AG04450 (cell line): ENCODE results near the gene ATP2B2. TPM values are rescaled to one million over a fixed set of nuclear protein-coding genes. Genes with fewer than 3 reads are reported as not detected.

Experiments
- CTCF ChIA-PET: fragments of 300-600, 350-600 bp; formaldehyde crosslinking; extraction: SDS; loops from one replicate; lab custom pipeline; 2022; ENCODE audit warnings: antibody characterized with exemption, inconsistent platforms; lab: Charles Lee
- POLR2A ChIA-PET: fragments of 350-600 bp; formaldehyde crosslinking; extraction: SDS; loops from one replicate; lab custom pipeline; 2021; ENCODE audit warnings: antibody characterized with exemption, inconsistent platforms; lab: Yijun Ruan, JAX
- DNase-seq: peaks from one replicate; pipeline ENCODE4 v3.0.0-alpha.2; 2011; ENCODE audit warnings: low read depth, low spot score
- H3K27ac ChIP-seq: one replicate; pipeline ENCODE4 v1.5.1; 2012; ENCODE audit warnings: low read depth, low read length, control low read depth
- H3K27me3 ChIP-seq: one replicate; pipeline ENCODE4 v1.6.0; 2012; ENCODE audit warnings: low read length; ENCODE audit not compliant: control insufficient read depth, insufficient read depth
- H3K4me3 ChIP-seq: 2 replicates; pipeline ENCODE4 v1.5.1; 2011; ENCODE audit warnings: mild to moderate bottlenecking, low read depth, low read length, control low read depth
- H3K9me3 ChIP-seq: 2 replicates; pipeline ENCODE4 v1.5.1; 2012; ENCODE audit warnings: low read length; ENCODE audit not compliant: control insufficient read depth, insufficient read depth
- CTCF ChIP-seq: IDR thresholded peaks from 2 replicates; pipeline ENCODE4 v1.5.1; 2011; ENCODE audit warnings: low read depth, low read length, control low read depth, inconsistent platforms
- polyA plus RNA-seq: library from polyadenylated mRNA; depleted of rRNA; stranded (reverse); fragments of >200 nt; gene quantifications from 2 replicates; pipeline ENCODE4 v1.2.3, GENCODE V29; 2011

The ATP2B2 gene
- polyA plus RNA-seq, 1 experiment = 0.01 TPM

- Histone ChIP-seq H3K4me3 (no peak overlapping the region), H3K27me3 (no peaks in the 10 kb centered on the region), H3K27ac (no peak overlapping the region), H3K9me3 (no peaks in the 10 kb centered on the region)
- TF ChIP-seq CTCF = no peak
- POLR2A ChIA-PET = no interaction called here
- CTCF ChIA-PET = interaction anchor here (1.0 kb wide), 1 partner anchor 10 kb away, joined by 3 read pairs; no protein-coding TSS in a partner anchor
- no peak for DNase-seq
Observed at GRCh38 chr3:10350324-10350985, 154.9 kb downstream of the ATP2B2 start.

GRCh38 chr3:10349801-10350200 lies 155.6 kb downstream of the ATP2B2 start:
- DNase-seq = no peak
- TF ChIP-seq CTCF = no peak
- POLR2A ChIA-PET = interaction anchor here (0.6 kb wide), 1 partner anchor 10 kb away, joined by 3 read pairs; no protein-coding TSS in a partner anchor

GRCh38 chr3:10348404-10348721 lies 157.0 kb downstream of the ATP2B2 start:
- no peak overlapping the region for H3K4me3 ChIP-seq
- ChIA-PET CTCF (no interaction called here), POLR2A (no interaction called here)
- no peak for TF ChIP-seq CTCF
- H3K9me3 ChIP-seq = no peaks in the 10 kb centered on the region
- no peaks in the 10 kb centered on the region for H3K27me3 ChIP-seq
- DNase-seq = no peak
- H3K27ac ChIP-seq = no peak overlapping the region

More at GRCh38 chr3:10349801-10350200, 155.6 kb downstream of the ATP2B2 start:
- no peaks in the 10 kb centered on the region for H3K9me3 ChIP-seq
- no peak overlapping the region for H3K4me3 ChIP-seq
- H3K27ac ChIP-seq = no peak overlapping the region
- no peaks in the 10 kb centered on the region for H3K27me3 ChIP-seq
- CTCF ChIA-PET = interaction anchor here (1.0 kb wide), 1 partner anchor 9 kb away, joined by 3 read pairs; no protein-coding TSS in a partner anchor

- Histone ChIP-seq H3K9me3 (no peaks in the 10 kb centered on the region), H3K27ac (no peak overlapping the region), H3K27me3 (no peaks in the 10 kb centered on the region), H3K4me3 (no peak overlapping the region)
- no peak for TF ChIP-seq CTCF
- ChIA-PET CTCF (interaction anchor here (1.6 kb wide), 1 partner anchor 392 kb away, joined by 3 read pairs; no protein-coding TSS in a partner anchor), POLR2A (no interaction called here)
- no peak for DNase-seq
Observed at GRCh38 chr3:10347648-10348403, 157.6 kb downstream of the ATP2B2 start.

GRCh38 chr3:10345911-10346310 lies 159.5 kb downstream of the ATP2B2 start:
- ChIA-PET CTCF (interaction anchor here (0.6 to 2.9 kb wide), 3 partner anchors 8 to 393 kb away, joined by 3 to 28 read pairs (median 21); no protein-coding TSS in a partner anchor), POLR2A (no interaction called here)

More at GRCh38 chr3:10345911-10346310, 159.5 kb downstream of the ATP2B2 start:
- no peak for TF ChIP-seq CTCF
- H3K27ac ChIP-seq = no peak overlapping the region
- H3K27me3 ChIP-seq = peaks cover 9% of the 10 kb centered on the region
- no peaks in the 10 kb centered on the region for H3K9me3 ChIP-seq
- no peak for DNase-seq
- no peak overlapping the region for H3K4me3 ChIP-seq
